Keratinocyte (primary cell): Measurements from ENCODE around the gene ERGIC2.

Source experiments
- CTCF ChIP-seq, 3 experiments: IDR thresholded peaks in 1 of 3; conservative IDR thresholded peaks in 1 of 3; optimal IDR thresholded peaks in 1 of 3; 2 replicates in 2 of 3; 3 replicates in 1 of 3; pipeline versions ENCODE3 to v1.5.1; 2011; ENCODE audit warnings: low read length in 3 of 3, mild to moderate bottlenecking in 3 of 3, moderate library complexity in 2 of 3, control low read depth in 1 of 3, inconsistent platforms in 1 of 3; ENCODE audit not compliant: insufficient read depth in 2 of 3; ENCODE audit errors: extremely low read depth in 1 of 3
- EZH2 ChIP-seq: IDR thresholded peaks from one replicate; pipeline ENCODE4 v1.6.1; 2012; ENCODE audit warnings: inconsistent platforms, mild to moderate bottlenecking, low read length, moderate library complexity

DNA sequence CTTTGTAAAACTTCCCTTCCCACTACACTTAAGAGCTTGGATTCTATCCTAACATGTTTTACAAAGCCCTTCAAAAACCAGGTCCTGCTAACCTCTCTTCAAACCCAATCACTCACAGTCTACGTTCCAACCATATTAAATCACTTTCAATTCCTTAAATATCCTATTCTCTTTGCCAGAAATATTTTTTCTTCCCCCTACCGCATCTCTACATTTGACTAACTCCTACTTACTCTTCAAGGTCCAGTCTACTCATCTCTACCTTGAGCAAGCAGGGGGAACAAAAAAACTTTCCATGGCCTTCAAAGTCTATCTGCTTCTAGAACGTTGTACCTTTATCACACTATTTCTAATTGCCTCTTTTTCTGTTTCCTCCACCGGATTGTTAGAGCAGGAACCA lies 6.1 kb downstream of the ERGIC2 start:
- TF ChIP-seq CTCF (optimal IDR thresholded peaks at IDR 0.05 in 1 of 3, IDR thresholded peaks at IDR 0.05 in 1 of 3, conservative IDR thresholded peaks at IDR 0.05 in 1 of 3; ENCODE audit: extremely low read depth in 1 of 3, insufficient read depth in 2 of 3, low read length in 3 of 3) (no peak), EZH2 (no peak)
